BJ (cell line): Measurements from ENCODE around the gene FBXW2. TPM values are rescaled to one million over a fixed set of nuclear protein-coding genes. Genes with fewer than 3 reads are reported as not detected.

ENCODE experiments used
- CTCF ChIA-PET: fragments of 350-600 bp; formaldehyde crosslinking; extraction: SDS; loops from one replicate; lab custom pipeline; 2021; ENCODE audit warnings: antibody characterized with exemption, inconsistent platforms; lab: Yijun Ruan, JAX
- POLR2A ChIA-PET: fragments of 300-600 bp; sonication (Branson Sonifier 250); formaldehyde crosslinking; extraction: SDS; loops from one replicate; lab custom pipeline; 2021; ENCODE audit warnings: antibody characterized with exemption; lab: Charles Lee
- DNase-seq: peaks from one replicate; pipeline ENCODE4 v3.0.0-alpha.2; 2011; ENCODE audit warnings: low read depth
- H3K27me3 ChIP-seq: 2 replicates; pipeline ENCODE4 v1.6.0; 2011; ENCODE audit warnings: low read length; ENCODE audit not compliant: control insufficient read depth, insufficient read depth
- H3K36me3 ChIP-seq: 2 replicates; pipeline ENCODE4 v1.5.1; 2011; ENCODE audit warnings: low read length; ENCODE audit not compliant: control insufficient read depth, insufficient read depth
- H3K4me3 ChIP-seq: 2 replicates; pipeline ENCODE4 v1.5.1; 2011; ENCODE audit warnings: low read depth, mild to moderate bottlenecking, control low read depth, low read length
- CTCF ChIP-seq: IDR thresholded peaks from 2 replicates; pipeline ENCODE4 v1.5.1; 2011; ENCODE audit warnings: low read depth, mild to moderate bottlenecking, control low read depth, inconsistent platforms, low read length, moderate library complexity; ENCODE audit not compliant: insufficient read depth
- polyA plus RNA-seq: library from polyadenylated mRNA; depleted of rRNA; stranded (reverse); fragments of >200 nt; gene quantifications from 2 replicates; pipeline ENCODE4 v1.2.3, GENCODE V29; 2011

Gene FBXW2
- polyA plus RNA-seq, 1 experiment, result 40.8 TPM

- no peak overlapping the region for H3K4me3 ChIP-seq
- ChIA-PET POLR2A (no interaction called here), CTCF (interaction anchor here (1.0 to 1.1 kb wide), 2 partner anchors 12 to 222 kb away, joined by 3 to 4 read pairs; no protein-coding TSS in a partner anchor)
- no peaks in the 10 kb centered on the region for H3K27me3 ChIP-seq
- peaks cover 8% of the 10 kb centered on the region for H3K36me3 ChIP-seq
- no peak for TF ChIP-seq CTCF
- DNase-seq, result no peak
Measured at GRCh38 chr9:120759755-120760400, 33.3 kb downstream of the FBXW2 start.

- no peak overlapping the region for H3K4me3 ChIP-seq
- no peaks in the 10 kb centered on the region for H3K27me3 ChIP-seq
- H3K36me3 ChIP-seq, result peaks cover 3% of the 10 kb centered on the region
- no peak for TF ChIP-seq CTCF
- CTCF ChIA-PET, result no interaction called here
- DNase-seq, result no peak
- POLR2A ChIA-PET, result no interaction called here
Measured at GRCh38 chr9:120758544-120758943, 34.7 kb downstream of the FBXW2 start.

- no peak for TF ChIP-seq CTCF
- Histone ChIP-seq H3K4me3 (no peak overlapping the region), H3K27me3 (no peaks in the 10 kb centered on the region), H3K36me3 (peaks cover 2% of the 10 kb centered on the region)
- CTCF ChIA-PET, result interaction anchor here (0.7 to 4.7 kb wide), 12 partner anchors 9 to 303 kb away, joined by 3 to 46 read pairs (median 8); no protein-coding TSS in a partner anchor
- POLR2A ChIA-PET, result no interaction called here
- DNase-seq, result no peak
Measured at GRCh38 chr9:120757026-120757913, 35.9 kb downstream of the FBXW2 start.

- H3K27me3 ChIP-seq, result no peaks in the 10 kb centered on the region
Measured at GRCh38 chr9:120756531-120756930, 36.7 kb downstream of the FBXW2 start.

More at GRCh38 chr9:120756531-120756930, 36.7 kb downstream of the FBXW2 start:
- Histone ChIP-seq H3K36me3 (peaks cover 2% of the 10 kb centered on the region), H3K4me3 (no peak overlapping the region)
- DNase-seq, result no peak
- ChIA-PET POLR2A (no interaction called here), CTCF (interaction anchor here (0.7 to 4.7 kb wide), 24 partner anchors 10 to 648 kb away, joined by 3 to 46 read pairs (median 6); partner anchors contain the start of gene FBXW2)
- TF ChIP-seq CTCF, result no peak
